Measurements from ENCODE around the gene GRID2. TPM values are rescaled to one million over a fixed set of nuclear protein-coding genes. Genes with fewer than 3 reads are reported as not detected.

GRID2 gene
- polyA plus RNA-seq, 2 donors = 0.02 TPM; not detected in 1

DNA sequence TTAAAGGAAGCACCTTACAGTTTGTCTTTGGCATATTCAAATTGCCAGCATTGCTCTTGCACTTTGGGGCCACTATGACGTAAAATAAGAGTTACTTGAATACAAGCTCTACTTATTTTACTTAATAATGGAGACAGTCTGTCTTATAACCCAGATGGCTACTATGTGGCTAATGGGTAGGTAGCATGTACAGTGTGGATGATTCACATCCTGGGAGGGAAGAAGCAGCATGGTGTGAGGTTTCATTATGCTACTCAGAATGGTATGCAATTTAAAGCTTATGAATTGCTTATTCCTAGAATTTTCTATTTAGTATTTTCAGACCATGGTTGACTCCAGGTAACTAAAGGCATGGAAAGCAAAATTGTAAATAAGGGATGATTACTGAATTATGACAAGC lies 763.0 kb downstream of the GRID2 start:
- no peaks in the 10 kb centered on the region for H3K27me3 ChIP-seq (ENCODE audit: control insufficient read depth in 1 of 2, insufficient read depth in 2 of 2, low read length in 2 of 2)
- H3K9me3 ChIP-seq (ENCODE audit: control insufficient read depth in 2 of 2, insufficient read depth in 1 of 2, low read depth in 1 of 2, low read length in 1 of 2) = no peaks in the 10 kb centered on the region
- H3K4me1 ChIP-seq (ENCODE audit: control insufficient read depth in 2 of 2, insufficient read depth in 2 of 2, low read length in 1 of 2) = no peaks in the 10 kb centered on the region
- no peak overlapping the region for H3K4me3 ChIP-seq (ENCODE audit: low read depth in 1 of 2, low read length in 2 of 2)
- H3K36me3 ChIP-seq (ENCODE audit: control insufficient read depth in 2 of 2, insufficient read depth in 2 of 2, low read length in 1 of 2) = no peaks in the 10 kb centered on the region
- WGBS, 2 donors = 89 to 98% methylated on average over 1 of the region's 1 CpG
- no peak overlapping the region for H3K27ac ChIP-seq (ENCODE audit: low read depth in 2 of 2, low read length in 1 of 2)

DNA sequence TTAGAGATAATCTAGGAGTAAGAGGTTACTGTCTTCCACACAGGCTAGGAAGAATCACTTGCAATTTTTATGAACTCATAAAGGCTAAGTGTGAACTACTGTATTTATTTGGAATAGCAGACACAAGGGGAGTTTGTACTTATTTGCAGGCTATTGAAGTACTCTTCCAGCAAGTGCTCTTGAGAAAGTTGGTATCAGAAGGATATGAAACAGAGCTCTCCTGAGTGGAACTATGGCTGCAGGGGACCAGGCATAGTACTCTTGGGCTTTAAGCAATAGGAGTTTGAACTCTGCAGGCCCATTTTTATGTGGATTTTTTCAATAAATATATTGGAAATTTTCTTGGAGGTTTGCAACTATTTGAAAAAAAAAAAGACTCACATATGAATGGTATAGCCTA lies 768.5 kb downstream of the GRID2 start:
- H3K27me3 ChIP-seq (ENCODE audit: control insufficient read depth in 1 of 2, insufficient read depth in 2 of 2, low read length in 2 of 2) = no peaks in the 10 kb centered on the region
- H3K4me1 ChIP-seq (ENCODE audit: control insufficient read depth in 2 of 2, insufficient read depth in 2 of 2, low read length in 1 of 2) = no peaks in the 10 kb centered on the region
- no peak overlapping the region for H3K4me3 ChIP-seq (ENCODE audit: low read depth in 1 of 2, low read length in 2 of 2)
- H3K27ac ChIP-seq (ENCODE audit: low read depth in 2 of 2, low read length in 1 of 2) = no peak overlapping the region
- H3K9me3 ChIP-seq (ENCODE audit: control insufficient read depth in 2 of 2, insufficient read depth in 1 of 2, low read depth in 1 of 2, low read length in 1 of 2) = no peaks in the 10 kb centered on the region
- H3K36me3 ChIP-seq (ENCODE audit: control insufficient read depth in 2 of 2, insufficient read depth in 2 of 2, low read length in 1 of 2) = no peaks in the 10 kb centered on the region

DNA sequence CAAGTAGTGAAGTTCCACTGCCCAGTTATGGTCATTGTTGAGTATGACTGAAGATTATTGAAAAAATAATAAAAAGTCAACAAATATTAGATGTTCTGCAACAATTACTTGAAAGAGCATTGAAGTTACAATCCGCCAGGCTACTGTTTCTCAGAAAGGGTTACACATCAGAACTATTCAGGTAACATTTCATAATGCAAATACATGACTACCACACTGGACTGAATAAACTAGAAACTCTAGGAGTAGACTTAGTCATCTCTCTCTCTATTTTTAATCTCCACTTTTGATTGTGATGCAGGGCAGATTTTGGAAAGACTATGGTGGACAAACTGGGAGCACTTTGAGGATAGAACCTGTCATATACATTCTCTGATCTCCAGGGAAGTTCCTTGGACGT lies 776.5 kb downstream of the GRID2 start:
- Histone ChIP-seq H3K4me3 (ENCODE audit: low read depth in 1 of 2, low read length in 2 of 2) (no peak overlapping the region), H3K27ac (ENCODE audit: low read depth in 2 of 2, low read length in 1 of 2) (no peak overlapping the region), H3K36me3 (ENCODE audit: control insufficient read depth in 2 of 2, insufficient read depth in 2 of 2, low read length in 1 of 2) (no peaks in the 10 kb centered on the region), H3K9me3 (ENCODE audit: control insufficient read depth in 2 of 2, insufficient read depth in 1 of 2, low read depth in 1 of 2, low read length in 1 of 2) (peaks cover 0 to 2% of the 10 kb centered on the region in 2 donors), H3K27me3 (ENCODE audit: control insufficient read depth in 1 of 2, insufficient read depth in 2 of 2, low read length in 2 of 2) (no peaks in the 10 kb centered on the region), H3K4me1 (ENCODE audit: control insufficient read depth in 2 of 2, insufficient read depth in 2 of 2, low read length in 1 of 2) (no peaks in the 10 kb centered on the region)
- WGBS, 2 donors = 64 to 70% methylated on average over 2 of the region's 2 CpGs

DNA sequence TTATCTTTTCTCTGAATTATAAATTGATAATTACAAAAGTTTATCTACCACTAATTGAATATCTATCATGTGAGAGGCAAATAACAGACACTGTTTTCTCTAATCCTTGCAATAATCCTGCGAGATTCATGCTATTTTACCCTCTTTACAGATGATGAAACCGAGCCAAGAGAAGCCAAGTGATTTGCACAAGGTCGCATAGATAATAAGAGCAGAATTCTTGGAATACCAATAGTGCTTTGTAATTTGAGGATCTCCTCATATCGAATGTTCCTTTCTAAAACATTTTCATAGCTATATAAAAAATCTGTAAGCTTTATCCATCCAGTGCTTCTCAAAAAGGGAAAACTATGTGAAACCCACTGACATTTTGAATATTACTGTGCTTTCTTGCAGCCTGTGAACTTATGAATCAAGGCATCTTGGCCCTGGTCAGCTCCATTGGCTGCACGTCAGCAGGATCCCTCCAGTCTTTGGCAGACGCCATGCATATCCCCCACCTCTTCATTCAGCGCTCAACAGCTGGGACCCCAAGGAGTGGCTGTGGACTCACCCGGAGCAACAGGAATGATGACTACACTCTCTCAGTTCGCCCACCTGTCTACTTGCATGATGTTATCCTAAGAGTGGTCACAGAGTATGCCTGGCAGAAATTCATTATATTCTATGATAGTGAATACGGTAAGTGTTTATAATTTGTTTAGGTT lies 781.0 kb downstream of the GRID2 start:
- Histone ChIP-seq H3K27ac (ENCODE audit: low read depth in 2 of 2, low read length in 1 of 2) (no peak overlapping the region), H3K4me3 (ENCODE audit: low read depth in 1 of 2, low read length in 2 of 2) (no peak overlapping the region), H3K4me1 (ENCODE audit: control insufficient read depth in 2 of 2, insufficient read depth in 2 of 2, low read length in 1 of 2) (no peaks in the 10 kb centered on the region), H3K9me3 (ENCODE audit: control insufficient read depth in 2 of 2, insufficient read depth in 1 of 2, low read depth in 1 of 2, low read length in 1 of 2) (peaks cover 0 to 2% of the 10 kb centered on the region in 2 donors), H3K36me3 (ENCODE audit: control insufficient read depth in 2 of 2, insufficient read depth in 2 of 2, low read length in 1 of 2) (no peaks in the 10 kb centered on the region), H3K27me3 (ENCODE audit: control insufficient read depth in 1 of 2, insufficient read depth in 2 of 2, low read length in 2 of 2) (no peaks in the 10 kb centered on the region)
- 79 to 80% methylated on average over 10 of the region's 10 CpGs for WGBS, 2 donors

DNA sequence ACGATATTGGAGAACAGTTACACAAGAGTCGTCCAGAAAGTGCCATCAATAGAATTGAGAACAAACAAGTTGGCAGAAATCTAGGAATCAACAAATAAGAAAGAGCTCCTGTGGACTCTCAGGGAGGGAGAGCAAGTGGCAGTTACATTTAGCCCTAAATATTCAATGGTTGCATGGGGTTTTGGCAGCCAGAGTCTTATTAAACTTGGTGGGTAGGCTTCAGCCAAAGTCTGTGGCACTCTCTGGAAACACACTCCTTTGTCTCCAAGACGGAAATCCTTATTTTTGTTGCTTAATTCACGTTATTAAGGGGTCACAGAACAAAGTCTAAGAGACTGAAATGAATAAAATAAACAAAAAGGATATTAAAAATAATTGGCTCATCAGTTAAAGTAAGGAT lies 782.6 kb downstream of the GRID2 start:
- 62 to 67% methylated on average over 4 of the region's 4 CpGs for WGBS, 2 donors

DNA sequence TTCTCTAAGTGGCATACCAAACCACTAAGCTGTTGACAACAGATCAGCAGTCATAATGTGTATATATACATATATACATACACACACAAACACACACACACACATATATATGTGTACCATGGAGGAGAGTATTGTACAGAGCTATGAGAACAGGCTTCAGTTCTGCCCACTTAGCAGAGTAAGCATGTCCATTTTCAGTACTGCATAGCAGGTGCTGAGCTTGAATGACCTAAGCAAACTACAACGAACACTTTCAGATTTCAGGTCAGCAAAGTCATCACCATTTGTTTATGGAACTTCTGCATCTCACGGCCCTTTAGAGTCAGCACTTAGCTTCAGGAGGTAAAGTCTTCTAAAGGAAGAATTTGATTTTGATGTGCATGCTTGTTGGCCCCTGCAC lies 789.0 kb downstream of the GRID2 start:
- H3K4me1 ChIP-seq (ENCODE audit: control insufficient read depth in 2 of 2, insufficient read depth in 2 of 2, low read length in 1 of 2) = no peaks in the 10 kb centered on the region
- 87 to 90% methylated on average over 2 of the region's 2 CpGs for WGBS, 2 donors
- H3K4me3 ChIP-seq (ENCODE audit: low read depth in 1 of 2, low read length in 2 of 2) = no peak overlapping the region
- H3K9me3 ChIP-seq (ENCODE audit: control insufficient read depth in 2 of 2, insufficient read depth in 1 of 2, low read depth in 1 of 2, low read length in 1 of 2) = no peaks in the 10 kb centered on the region
- no peak overlapping the region for H3K27ac ChIP-seq (ENCODE audit: low read depth in 2 of 2, low read length in 1 of 2)
- H3K36me3 ChIP-seq (ENCODE audit: control insufficient read depth in 2 of 2, insufficient read depth in 2 of 2, low read length in 1 of 2) = no peaks in the 10 kb centered on the region
- no peaks in the 10 kb centered on the region for H3K27me3 ChIP-seq (ENCODE audit: control insufficient read depth in 1 of 2, insufficient read depth in 2 of 2, low read length in 2 of 2)

More for the DNA sequence above, 782.6 kb downstream of the GRID2 start:
- Histone ChIP-seq H3K27me3 (ENCODE audit: control insufficient read depth in 1 of 2, insufficient read depth in 2 of 2, low read length in 2 of 2) (no peaks in the 10 kb centered on the region), H3K4me1 (ENCODE audit: control insufficient read depth in 2 of 2, insufficient read depth in 2 of 2, low read length in 1 of 2) (no peaks in the 10 kb centered on the region), H3K27ac (ENCODE audit: low read depth in 2 of 2, low read length in 1 of 2) (no peak overlapping the region), H3K4me3 (ENCODE audit: low read depth in 1 of 2, low read length in 2 of 2) (no peak overlapping the region), H3K36me3 (ENCODE audit: control insufficient read depth in 2 of 2, insufficient read depth in 2 of 2, low read length in 1 of 2) (no peaks in the 10 kb centered on the region), H3K9me3 (ENCODE audit: control insufficient read depth in 2 of 2, insufficient read depth in 1 of 2, low read depth in 1 of 2, low read length in 1 of 2) (peaks cover 0 to 2% of the 10 kb centered on the region in 2 donors)

DNA sequence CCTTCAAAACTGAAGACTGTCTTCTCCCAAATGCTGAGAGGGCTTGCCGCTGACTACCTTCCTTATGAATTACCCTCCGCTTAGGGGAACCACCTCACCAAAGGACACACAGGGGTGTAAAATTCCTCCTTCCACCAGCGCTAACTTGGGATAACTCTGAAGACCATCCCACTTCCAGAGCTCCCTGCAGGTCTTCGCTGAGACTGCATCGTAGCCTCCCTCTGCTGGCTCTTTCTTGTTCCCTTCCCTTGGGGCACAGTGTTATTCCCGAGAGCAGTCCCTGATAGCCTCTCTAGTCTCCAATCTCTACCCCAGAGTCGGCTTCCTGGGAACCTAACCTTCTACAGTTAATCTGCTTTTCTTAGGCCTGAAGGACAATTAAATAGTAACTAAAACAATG lies 799.3 kb downstream of the GRID2 start:
- Histone ChIP-seq H3K36me3 (ENCODE audit: control insufficient read depth in 2 of 2, insufficient read depth in 2 of 2, low read length in 1 of 2) (no peaks in the 10 kb centered on the region), H3K27ac (ENCODE audit: low read depth in 2 of 2, low read length in 1 of 2) (no peak overlapping the region)
- WGBS, 2 donors = 93 to 94% methylated on average over 7 of the region's 7 CpGs

DNA sequence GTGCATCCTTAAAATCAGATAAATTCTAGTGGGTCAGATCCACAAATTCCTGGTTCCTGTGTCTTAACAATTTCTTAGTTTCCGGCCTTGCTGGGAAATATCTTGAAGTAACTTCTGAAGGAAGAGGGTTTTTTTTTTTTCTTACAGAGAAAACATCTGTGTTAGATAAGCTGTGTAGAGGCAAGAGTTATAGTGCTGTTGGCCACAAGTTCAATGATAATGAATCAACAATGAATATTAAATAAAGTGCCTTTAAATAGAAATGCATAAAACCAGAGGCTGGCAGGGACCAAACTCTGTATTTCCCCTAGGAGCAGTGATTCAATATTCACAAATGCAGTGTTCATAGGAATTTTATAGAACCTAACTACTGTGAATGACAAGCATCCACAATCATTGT lies 812.9 kb downstream of the GRID2 start:
- no peaks in the 10 kb centered on the region for H3K4me1 ChIP-seq (ENCODE audit: control insufficient read depth in 2 of 2, insufficient read depth in 2 of 2, low read length in 1 of 2)
- WGBS, 2 donors = 60 to 70% methylated on average over 1 of the region's 1 CpG

More for the DNA sequence above, 799.3 kb downstream of the GRID2 start:
- Histone ChIP-seq H3K27me3 (ENCODE audit: control insufficient read depth in 1 of 2, insufficient read depth in 2 of 2, low read length in 2 of 2) (no peaks in the 10 kb centered on the region), H3K4me1 (ENCODE audit: control insufficient read depth in 2 of 2, insufficient read depth in 2 of 2, low read length in 1 of 2) (no peaks in the 10 kb centered on the region), H3K9me3 (ENCODE audit: control insufficient read depth in 2 of 2, insufficient read depth in 1 of 2, low read depth in 1 of 2, low read length in 1 of 2) (no peaks in the 10 kb centered on the region), H3K4me3 (ENCODE audit: low read depth in 1 of 2, low read length in 2 of 2) (no peak overlapping the region)

DNA sequence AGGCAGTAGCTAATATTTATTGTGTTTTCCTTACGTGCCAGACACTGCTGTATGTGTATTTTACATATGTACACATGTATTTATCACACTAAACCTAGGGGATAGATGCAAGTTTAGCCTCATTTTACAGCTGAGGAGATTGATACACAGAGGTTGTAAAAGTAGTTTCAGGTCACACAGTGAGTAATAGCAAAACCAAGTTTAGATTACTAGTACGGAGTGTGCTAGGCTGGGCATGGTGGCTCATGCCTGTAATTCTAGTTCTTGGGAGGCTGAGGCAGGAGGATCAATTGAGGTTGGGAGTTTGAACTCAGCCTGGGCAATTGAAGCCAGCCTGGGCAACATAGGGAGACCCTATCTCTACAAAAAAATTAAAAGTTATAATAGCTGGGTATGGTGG lies 823.7 kb downstream of the GRID2 start:
- Histone ChIP-seq H3K4me1 (ENCODE audit: control insufficient read depth in 2 of 2, insufficient read depth in 2 of 2, low read length in 1 of 2) (no peaks in the 10 kb centered on the region), H3K9me3 (ENCODE audit: control insufficient read depth in 2 of 2, insufficient read depth in 1 of 2, low read depth in 1 of 2, low read length in 1 of 2) (no peaks in the 10 kb centered on the region), H3K27me3 (ENCODE audit: control insufficient read depth in 1 of 2, insufficient read depth in 2 of 2, low read length in 2 of 2) (no peaks in the 10 kb centered on the region), H3K27ac (ENCODE audit: low read depth in 2 of 2, low read length in 1 of 2) (no peak overlapping the region), H3K36me3 (ENCODE audit: control insufficient read depth in 2 of 2, insufficient read depth in 2 of 2, low read length in 1 of 2) (no peaks in the 10 kb centered on the region), H3K4me3 (ENCODE audit: low read depth in 1 of 2, low read length in 2 of 2) (no peak overlapping the region)
- 92 to 94% methylated on average over 2 of the region's 2 CpGs for WGBS, 2 donors

More for the DNA sequence above, 812.9 kb downstream of the GRID2 start:
- H3K36me3 ChIP-seq (ENCODE audit: control insufficient read depth in 2 of 2, insufficient read depth in 2 of 2, low read length in 1 of 2) = no peaks in the 10 kb centered on the region
- no peak overlapping the region for H3K4me3 ChIP-seq (ENCODE audit: low read depth in 1 of 2, low read length in 2 of 2)
- H3K27me3 ChIP-seq (ENCODE audit: control insufficient read depth in 1 of 2, insufficient read depth in 2 of 2, low read length in 2 of 2) = no peaks in the 10 kb centered on the region
- no peak overlapping the region for H3K27ac ChIP-seq (ENCODE audit: low read depth in 2 of 2, low read length in 1 of 2)
- no peaks in the 10 kb centered on the region for H3K9me3 ChIP-seq (ENCODE audit: control insufficient read depth in 2 of 2, insufficient read depth in 1 of 2, low read depth in 1 of 2, low read length in 1 of 2)

DNA sequence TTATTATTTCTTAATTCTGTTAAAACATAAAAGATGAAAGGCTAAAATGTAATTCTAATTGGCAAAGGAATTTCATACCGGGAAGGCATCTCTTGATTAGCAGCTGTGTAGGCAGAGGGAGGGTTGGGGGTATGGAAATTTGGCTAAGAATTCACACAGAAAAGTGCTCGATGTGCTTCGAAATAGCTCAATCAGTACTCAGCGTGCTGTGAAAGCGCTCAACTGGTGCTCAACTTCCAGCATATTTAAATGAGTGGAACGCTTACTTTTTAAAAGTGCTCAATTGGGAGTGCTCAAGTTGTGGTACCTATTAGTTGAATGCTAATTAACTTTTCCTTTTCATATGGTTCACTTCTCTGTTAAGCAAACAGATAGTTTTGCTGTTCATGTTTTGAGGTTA lies 828.9 kb downstream of the GRID2 start:
- Histone ChIP-seq H3K27ac (ENCODE audit: low read depth in 2 of 2, low read length in 1 of 2) (no peak overlapping the region), H3K4me3 (ENCODE audit: low read depth in 1 of 2, low read length in 2 of 2) (no peak overlapping the region), H3K27me3 (ENCODE audit: control insufficient read depth in 1 of 2, insufficient read depth in 2 of 2, low read length in 2 of 2) (no peaks in the 10 kb centered on the region), H3K9me3 (ENCODE audit: control insufficient read depth in 2 of 2, insufficient read depth in 1 of 2, low read depth in 1 of 2, low read length in 1 of 2) (no peaks in the 10 kb centered on the region), H3K36me3 (ENCODE audit: control insufficient read depth in 2 of 2, insufficient read depth in 2 of 2, low read length in 1 of 2) (no peaks in the 10 kb centered on the region), H3K4me1 (ENCODE audit: control insufficient read depth in 2 of 2, insufficient read depth in 2 of 2, low read length in 1 of 2) (no peaks in the 10 kb centered on the region)
- WGBS, 2 donors = 75 to 78% methylated on average over 6 of the region's 6 CpGs
